Uterus (tissue), 4 donors: ENCODE results near the gene NOTCH1. TPM values are rescaled to one million over a fixed set of nuclear protein-coding genes. Genes with fewer than 3 reads are reported as not detected.
A peak's percentile ranks its signal among the peaks of the same experiment; 100 is the strongest.

Source experiments
- DNase-seq, 2 donors: peaks; one replicate each; pipeline ENCODE4 v3.0.0-alpha.2; 2019 to 2020
- H3K27ac ChIP-seq, 2 donors: fragments of 200-600 bp; sonication (generic); 1 replicate in 1 of 2; 2 replicates in 1 of 2; pipeline ENCODE4 v1.5.1; 2016 to 2018
- H3K27me3 ChIP-seq, 2 donors: fragments of 200-600 bp; sonication (generic); one replicate each; pipeline ENCODE4 v1.5.1; 2018 to 2019; ENCODE audit warnings: control low read depth in 1 of 2
- H3K36me3 ChIP-seq, 2 donors: fragments of 200-600 bp; sonication (generic); one replicate each; pipeline ENCODE4 v1.5.1; 2019; ENCODE audit warnings: control low read depth in 1 of 2
- H3K4me1 ChIP-seq, 2 donors: fragments of 200-600 bp; sonication (generic); one replicate each; pipeline ENCODE4 v1.5.1; 2018 to 2019; ENCODE audit warnings: control low read depth in 1 of 2
- H3K4me3 ChIP-seq, 2 donors: fragments of 200-600 bp; sonication (generic); 1 replicate in 1 of 2; 2 replicates in 1 of 2; pipeline ENCODE4 v1.5.1; 2018 to 2019; ENCODE audit warnings: mild to moderate bottlenecking in 1 of 2
- H3K9me3 ChIP-seq, 2 donors: fragments of 200-600 bp; sonication (generic); one replicate each; pipeline ENCODE4 v1.5.1; 2019; ENCODE audit warnings: control low read depth in 1 of 2
- CTCF ChIP-seq, 4 experiments: fragments of 200-600 bp in 2 of 4; fragments of 450-650 bp in 2 of 4; sonication (generic) in 2 of 4; IDR thresholded peaks; one replicate each; pipeline ENCODE4 v1.5.1; 2016 to 2019; ENCODE audit warnings: antibody characterized with exemption in 4 of 4, mild to moderate bottlenecking in 2 of 4, moderate library complexity in 1 of 4
- POLR2A ChIP-seq, 2 donors: fragments of 450-650 bp; IDR thresholded peaks; one replicate each; pipeline ENCODE4 v1.6.1; 2016; ENCODE audit warnings: antibody characterized with exemption in 2 of 2, mild to moderate bottlenecking in 1 of 2, moderate library complexity in 1 of 2
- intact Hi-C: fragments of 100-400 bp; cut with DNase I; formaldehyde crosslinking; loops from one replicate; pipeline ENCODE4 v1.15.1; 2023; ENCODE audit warnings: low total_unique reads
- total RNA-seq, 4 donors: library from RNA; depleted of rRNA in 3 of 4; stranded (reverse); fragments of >200 nt in 3 of 4; gene quantifications; one replicate each; pipeline versions ENCODE4 v1.1.0 to v1.2.4, GENCODE V29; 2014 to 2023
- donor health status: DM: yes; HTN: yes; CAD: no.

NOTCH1 gene
- total RNA-seq, 4 donors from 2014 or later = 19.7 to 109 (median 35.6) TPM

GRCh38 chr9:136541179-136541578 lies 4.7 kb downstream of the NOTCH1 start:
- peaks cover 0 to 11% of the 10 kb centered on the region in 2 donors for H3K4me1 ChIP-seq
- DNase-seq = no peak
- no peaks in the 10 kb centered on the region for H3K27me3 ChIP-seq
- intact Hi-C loops = loop anchor here (10.0 kb wide), 1 partner anchor 56 kb away; the partner anchor contains the start of gene SEC16A
- no peaks in the 10 kb centered on the region for H3K9me3 ChIP-seq
- peak overlapping the region; percentile 75 to 86 for H3K27ac ChIP-seq
- H3K4me3 ChIP-seq = no peak overlapping the region
- H3K36me3 ChIP-seq = no peaks in the 10 kb centered on the region
- TF ChIP-seq POLR2A (IDR thresholded peaks at IDR 0.05) (no peak), CTCF (IDR thresholded peaks at IDR 0.05) (no peak)

- DNase-seq = peak; percentile 67 to 89
- peaks cover 0 to 11% of the 10 kb centered on the region in 2 donors for H3K4me1 ChIP-seq
- peak overlapping the region; percentile 75 to 86 for H3K27ac ChIP-seq
Observed at GRCh38 chr9:136539427-136540421, 6.1 kb downstream of the NOTCH1 start.

GRCh38 chr9:136538599-136539426 lies 7.0 kb downstream of the NOTCH1 start:
- Histone ChIP-seq H3K27ac (peak overlapping the region; percentile 75 to 84), H3K4me1 (peaks cover 0 to 6% of the 10 kb centered on the region in 2 donors), H3K36me3 (no peaks in the 10 kb centered on the region), H3K9me3 (no peaks in the 10 kb centered on the region), H3K27me3 (no peaks in the 10 kb centered on the region), H3K4me3 (no peak overlapping the region)
- no peak for DNase-seq
- TF ChIP-seq POLR2A (IDR thresholded peaks at IDR 0.05) (no peak), CTCF (IDR thresholded peaks at IDR 0.05) (no peak)
- intact Hi-C loops = no loop called here

More at GRCh38 chr9:136539427-136540421, 6.1 kb downstream of the NOTCH1 start:
- Histone ChIP-seq H3K9me3 (no peaks in the 10 kb centered on the region), H3K4me3 (no peak overlapping the region), H3K27me3 (no peaks in the 10 kb centered on the region), H3K36me3 (no peaks in the 10 kb centered on the region)
- intact Hi-C loops = loop anchor here (10.0 kb wide), 1 partner anchor 55 kb away; the partner anchor contains the start of gene SEC16A
- no peak for TF ChIP-seq POLR2A (IDR thresholded peaks at IDR 0.05)
- TF ChIP-seq CTCF (IDR thresholded peaks at IDR 0.05) = no peak

GRCh38 chr9:136537896-136538598 lies 7.8 kb downstream of the NOTCH1 start:
- Histone ChIP-seq H3K27ac (peak overlapping the region in 1 of 2 donors; percentile 84), H3K4me3 (no peak overlapping the region), H3K9me3 (no peaks in the 10 kb centered on the region), H3K27me3 (no peaks in the 10 kb centered on the region), H3K36me3 (no peaks in the 10 kb centered on the region), H3K4me1 (peaks cover 0 to 6% of the 10 kb centered on the region in 2 donors)
- intact Hi-C loops = no loop called here
- TF ChIP-seq CTCF (IDR thresholded peaks at IDR 0.05) (no peak), POLR2A (IDR thresholded peaks at IDR 0.05) (no peak)
- DNase-seq = no peak
